IMR-90 (cell line): ENCODE results near the gene EGFR. TPM values are rescaled to one million over a fixed set of nuclear protein-coding genes. Genes with fewer than 3 reads are reported as not detected.

Source experiments
- ATAC-seq: fragments of 200-7000 bp; cut with Tn5 transposase; 2 replicates; pipeline ENCODE4 v1.9.1; 2020; ENCODE audit warnings: low read depth, mild to moderate bottlenecking, moderate library complexity
- BruUV-seq: library from RNA; stranded (reverse); fragments of 400-500 nt; replicated peaks from 2 replicates; lab custom pipeline; 2021; lab: Mats Ljungman, UMichigan
- CTCF ChIA-PET: fragments of 300-600 bp; formaldehyde crosslinking; extraction: SDS; loops from one replicate; lab custom pipeline; 2021; ENCODE audit warnings: antibody characterized with exemption; lab: Yijun Ruan, JAX
- POLR2A ChIA-PET: fragments of 300-600 bp; sonication (Branson Sonifier 250); formaldehyde crosslinking; loops from one replicate; lab custom pipeline; 2022; ENCODE audit warnings: antibody characterized with exemption; ENCODE audit not compliant: unreplicated experiment; lab: Charles Lee
- DNase-seq: peaks from one replicate; pipeline ENCODE4 v3.0.0; 2013
- H2AFZ ChIP-seq: replicated peaks from 2 replicates; pipeline ENCODE3; 2013; ENCODE audit warnings: low read length, mild to moderate bottlenecking; ENCODE audit not compliant: poor library complexity
- H2AK5ac ChIP-seq: 2 replicates; pipeline ENCODE4 v1.6.1; 2013; ENCODE audit warnings: low read depth, low read length, inconsistent platforms
- H2AK9ac ChIP-seq: replicated peaks from 2 replicates; pipeline ENCODE3; 2013; ENCODE audit warnings: mild to moderate bottlenecking, low read depth, low read length, moderate library complexity; ENCODE audit not compliant: poor library complexity
- H2BK120ac ChIP-seq: 2 replicates; pipeline ENCODE4 v1.6.1; 2013; ENCODE audit warnings: low read depth, low read length, inconsistent platforms
- H2BK15ac ChIP-seq: 3 replicates; pipeline ENCODE4 v1.6.1; 2013; ENCODE audit warnings: low read depth, low read length, inconsistent platforms
- H2BK20ac ChIP-seq: 2 replicates; pipeline ENCODE4 v1.6.1; 2013; ENCODE audit warnings: low read depth, mild to moderate bottlenecking, inconsistent platforms, low read length, moderate library complexity
- H2BK5ac ChIP-seq: 2 replicates; pipeline ENCODE4 v1.6.1; 2013; ENCODE audit warnings: mild to moderate bottlenecking, low read depth, low read length, inconsistent platforms; ENCODE audit not compliant: poor library complexity, severe bottlenecking
- H3K14ac ChIP-seq: replicated peaks from 2 replicates; pipeline ENCODE4 v1.6.1; 2013; ENCODE audit warnings: low read depth, low read length, inconsistent platforms
- H3K18ac ChIP-seq: 2 replicates; pipeline ENCODE4 v1.6.1; 2013; ENCODE audit warnings: low read depth, low read length, control low read depth
- H3K23ac ChIP-seq: 2 replicates; pipeline ENCODE4 v1.6.1; 2013; ENCODE audit warnings: low read depth, low read length, inconsistent platforms
- H3K27ac ChIP-seq: 2 replicates; pipeline ENCODE4 v1.5.1; 2013; ENCODE audit warnings: mild to moderate bottlenecking, control low read depth, low read length; ENCODE audit not compliant: insufficient read depth
- H3K27me3 ChIP-seq: 2 replicates; pipeline ENCODE4 v1.6.1; 2013; ENCODE audit warnings: low read length; ENCODE audit not compliant: control insufficient read depth, insufficient read depth
- H3K36me3 ChIP-seq: 2 replicates; pipeline ENCODE4 v1.6.1; 2013; ENCODE audit warnings: low read length, mixed read lengths; ENCODE audit not compliant: control insufficient read depth, insufficient read depth
- H3K4ac ChIP-seq: 2 replicates; pipeline ENCODE4 v1.6.1; 2013; ENCODE audit warnings: low read depth, low read length, inconsistent platforms
- H3K4me1 ChIP-seq: 2 replicates; pipeline ENCODE4 v1.6.1; 2013; ENCODE audit warnings: low read length, mixed read lengths; ENCODE audit not compliant: control insufficient read depth, insufficient read depth
- H3K4me2 ChIP-seq: 2 replicates; pipeline ENCODE4 v1.6.1; 2013; ENCODE audit warnings: low read depth, mild to moderate bottlenecking, control low read depth, low read length, moderate library complexity
- H3K4me3 ChIP-seq: 2 replicates; pipeline ENCODE4 v1.5.1; 2013; ENCODE audit warnings: low read depth, mild to moderate bottlenecking, control low read depth, low read length, moderate library complexity; ENCODE audit not compliant: insufficient read depth
- H3K56ac ChIP-seq: 2 replicates; pipeline ENCODE4 v1.6.1; 2013; ENCODE audit warnings: low read length, inconsistent platforms; ENCODE audit not compliant: insufficient read depth; ENCODE audit errors: extremely low read depth
- H3K79me1 ChIP-seq, 2 experiments: 2 replicates each; pipeline ENCODE4 v1.6.1; 2013; ENCODE audit warnings: low read length in 2 of 2, inconsistent platforms in 1 of 2, low read depth in 1 of 2
- H3K9ac ChIP-seq: 2 replicates; pipeline ENCODE4 v1.6.1; 2013; ENCODE audit warnings: low read depth, low read length, control low read depth
- H3K9me1 ChIP-seq: 2 replicates; pipeline ENCODE4 v1.6.1; 2013; ENCODE audit warnings: low read length, inconsistent platforms; ENCODE audit not compliant: insufficient read depth
- H3K9me3 ChIP-seq: 2 replicates; pipeline ENCODE4 v1.6.1; 2013; ENCODE audit warnings: low read length; ENCODE audit not compliant: control insufficient read depth, insufficient read depth
- H4K20me1 ChIP-seq: 2 replicates; pipeline ENCODE4 v1.6.1; 2013; ENCODE audit warnings: low read length, inconsistent platforms; ENCODE audit not compliant: insufficient read depth
- H4K5ac ChIP-seq: 2 replicates; pipeline ENCODE4 v1.6.1; 2013; ENCODE audit warnings: mild to moderate bottlenecking, low read depth, low read length, control low read depth
- H4K8ac ChIP-seq, 2 experiments: 2 replicates each; pipeline ENCODE4 v1.6.1; 2013; ENCODE audit warnings: low read depth in 2 of 2, low read length in 2 of 2, control low read depth in 1 of 2, inconsistent platforms in 1 of 2
- H4K91ac ChIP-seq: 2 replicates; pipeline ENCODE4 v1.6.1; 2013; ENCODE audit warnings: low read depth, low read length, inconsistent platforms; ENCODE audit not compliant: insufficient read depth
- CEBPB ChIP-seq: IDR thresholded peaks from 2 replicates; pipeline ENCODE4 v1.6.1; 2012; ENCODE audit warnings: low read depth, low read length, improper control_type of control experiment
- CHD1 ChIP-seq: IDR thresholded peaks from 2 replicates; pipeline ENCODE4 v1.6.1; 2012; ENCODE audit warnings: low read depth, low read length, improper control_type of control experiment
- ELK1 ChIP-seq: fragments of 150-350 bp; IDR thresholded peaks from 2 replicates; pipeline ENCODE4 v1.6.1; 2016; ENCODE audit warnings: low read depth, mild to moderate bottlenecking, low read length, moderate library complexity, borderline replicate concordance
- FOS ChIP-seq: fragments of 150-350 bp; IDR thresholded peaks from 2 replicates; pipeline ENCODE4 v1.6.1; 2016; ENCODE audit warnings: low read depth, low read length
- MAFK ChIP-seq: IDR thresholded peaks from 2 replicates; pipeline ENCODE4 v1.6.1; 2012; ENCODE audit warnings: low read depth, low read length, improper control_type of control experiment
- MAZ ChIP-seq: IDR thresholded peaks from 2 replicates; pipeline ENCODE4 v1.6.1; 2012; ENCODE audit warnings: low read depth, mild to moderate bottlenecking, low read length, improper control_type of control experiment, moderate library complexity, borderline replicate concordance
- POLR2A ChIP-seq: IDR thresholded peaks from 2 replicates; pipeline ENCODE4 v1.6.1; 2012; ENCODE audit warnings: mild to moderate bottlenecking, low read depth, low read length
- RCOR1 ChIP-seq: IDR thresholded peaks from 2 replicates; pipeline ENCODE4 v1.6.1; 2012; ENCODE audit warnings: mild to moderate bottlenecking, low read length, improper control_type of control experiment; ENCODE audit not compliant: insufficient replicate concordance
- RFX5 ChIP-seq: IDR thresholded peaks from 2 replicates; pipeline ENCODE4 v1.8.0; 2012; ENCODE audit warnings: low read depth, mild to moderate bottlenecking, low read length, moderate library complexity
- USF2 ChIP-seq: fragments of 150-350 bp; IDR thresholded peaks from 2 replicates; pipeline ENCODE4 v1.6.1; 2017; ENCODE audit warnings: mild to moderate bottlenecking, antibody characterized with exemption, low read length, low read depth
- WGBS, 2 experiments: methylation state at CpG; one replicate each; pipeline versions ENCODE4 v1.1.5 to v1.1.7; 2013; ENCODE audit warnings: missing lambda C conversion rate in 2 of 2; ENCODE audit not compliant: insufficient read length in 1 of 2; ENCODE audit errors: extremely low coverage in 2 of 2; 5-methylcytosine and 5-hydroxymethylcytosine counted together
- dilution Hi-C: fragments of 300-500 bp; cut with HindIII; formaldehyde crosslinking; loops from one replicate; pipeline ENCODE4 v1.14.3; 2018; ENCODE audit warnings: low sequenced_read_pairs; ENCODE audit not compliant: unreplicated experiment
- in situ Hi-C: fragments of 300-500 bp; cut with MboI; formaldehyde crosslinking; loops from 3 replicates; pipeline ENCODE4 v1.14.3; 2019; ENCODE audit warnings: low sequenced_read_pairs, inconsistent platforms, mixed read lengths
- intact Hi-C: fragments of 100-400 bp; cut with micrococcal nuclease; formaldehyde crosslinking; loops from 2 replicates; pipeline ENCODE4 v1.10.0; 2022
- polyA plus RNA-seq, 3 experiments: library from polyadenylated mRNA; depleted of rRNA; stranded (reverse); fragments of >200 nt; gene quantifications; 2 replicates each; pipeline ENCODE4 v1.2.3, GENCODE V29; 2012; ENCODE audit warnings: low replicate concordance in 1 of 3
- total RNA-seq: library from RNA; depleted of rRNA; stranded (reverse); fragments of >200 nt; gene quantifications from 2 replicates; pipeline ENCODE4 v1.2.3, GENCODE V29; 2012

Gene EGFR
- total and polyA plus RNA-seq, 2 of the 4 experiments (the other 2 are of a cell fraction), result 36.9 to 60.4 TPM

GRCh38 chr7:55179931-55180682 lies 161.3 kb downstream of the EGFR start (continued):
- TF ChIP-seq RFX5 (no peak), CEBPB (no peak), MAZ (no peak), MAFK (no peak), RCOR1 (no peak), FOS (no peak)

GRCh38 chr7:55180963-55181542 lies 162.2 kb downstream of the EGFR start:
- Histone ChIP-seq H3K4ac (no peak overlapping the region; the same call in 1 of the 2 replicates), H4K5ac (no peak overlapping the region), H3K4me1 (peaks cover 28% of the 10 kb centered on the region), H3K4me3 (no peak overlapping the region), H3K27me3 (no peaks in the 10 kb centered on the region), H3K23ac (no peak overlapping the region), H2AK9ac (no peak overlapping the region), H4K91ac (no peak overlapping the region), H3K36me3 (peaks cover 68% of the 10 kb centered on the region), H4K20me1 (no peaks in the 10 kb centered on the region), H3K9me3 (no peaks in the 10 kb centered on the region), H3K79me1 (peaks cover 5 to 51% of the 10 kb centered on the region in 2 experiments; a peak in 3 of 4 replicates), H3K18ac (no peak overlapping the region), H2BK120ac (no peak overlapping the region), H3K27ac (no peak overlapping the region), H3K56ac (no peak overlapping the region), H3K9ac (no peak overlapping the region), H3K14ac (no peak overlapping the region), H3K4me2 (no peak overlapping the region), H2AK5ac (no peak overlapping the region), H4K8ac (no peak overlapping the region), H2AFZ (no peak overlapping the region), H2BK5ac (no peak overlapping the region), H2BK20ac (no peak overlapping the region), H3K9me1 (peaks cover 31% of the 10 kb centered on the region), H2BK15ac (no peak overlapping the region)
- no TSS peak for BruUV-seq
- DNase-seq (no peak), ATAC-seq (no peak)
- TF ChIP-seq FOS (no peak), ELK1 (no peak), CEBPB (no peak), CHD1 (no peak), POLR2A (no peak), MAFK (no peak), USF2 (no peak)
- WGBS, 2 experiments, result 92% methylated on average over 8 of the region's 19 CpGs; no CpG with 5 or more reads in 1 of the 2 experiments
- in situ Hi-C loops, result no loop called here
- POLR2A ChIA-PET, result no interaction called here
- dilution Hi-C loops, result no loop called here
- intact Hi-C loops, result no loop called here
- CTCF ChIA-PET, result no interaction called here
